ENCODE measurements around the gene FARSB. TPM values are rescaled to one million over a fixed set of nuclear protein-coding genes. Genes with fewer than 3 reads are reported as not detected.

The FARSB gene
- total and polyA plus RNA-seq, 2 experiments from 2014 or later, result 16.8 to 40.3 TPM

- Histone ChIP-seq H2AFZ (peak overlapping the region; percentile 17; the same call in 1 of the 2 replicates), H3K36me3 (ENCODE audit: low read depth) (no peaks in the 10 kb centered on the region), H3K4me2 (ENCODE audit: unreplicated experiment) (no peak overlapping the region), H3K9me3 (ENCODE audit: low read depth) (no peaks in the 10 kb centered on the region), H3K27me3 (replicated peaks; ENCODE audit: insufficient read depth) (no peaks in the 10 kb centered on the region), H3K27ac (no peak overlapping the region), H3K9me2 (ENCODE audit: insufficient read depth) (no peaks in the 10 kb centered on the region), H3K9ac (no peak overlapping the region), H3K79me2 (ENCODE audit: insufficient read depth) (no peaks in the 10 kb centered on the region), H3K4me1 (ENCODE audit: insufficient read depth) (no peaks in the 10 kb centered on the region), H4K20me1 (ENCODE audit: insufficient read depth) (no peaks in the 10 kb centered on the region), H3F3A (ENCODE audit: insufficient read depth) (no peaks in the 10 kb centered on the region), H3K4me3 (no peak overlapping the region)
- TF ChIP-seq EZH2 (IDR thresholded peaks at IDR 0.05; ENCODE audit: insufficient read depth, poor library complexity, severe bottlenecking) (no peak), EZH2phosphoT487 (IDR thresholded peaks at IDR 0.05; ENCODE audit: insufficient read depth, low read depth) (no peak)
- 34 to 36% methylated on average over 10 of the region's 10 CpGs for WGBS, 2 experiments (ENCODE audit: low coverage in 1 of 2, low lambda C conversion rate in 2 of 2, missing lambda C conversion rate in 2 of 2)
- peak; percentile 86 for DNase-seq
- in situ Hi-C loops (cut with MboI), result loop anchor here (10.0 kb wide), 1 partner anchor 214 kb away; no protein-coding TSS in a partner anchor
Observed at GRCh38 chr2:222690564-222691200, 34.8 kb upstream of the FARSB start.

- H3K4me1 ChIP-seq (ENCODE audit: insufficient read depth), result no peaks in the 10 kb centered on the region
- H3K79me2 ChIP-seq (ENCODE audit: insufficient read depth), result no peaks in the 10 kb centered on the region
- H3K27ac ChIP-seq, result no peak overlapping the region
- peak overlapping the region; percentile 56; the same call in 1 of the 2 replicates for H2AFZ ChIP-seq
- 11 to 14% methylated on average over 2 of the region's 2 CpGs for WGBS, 2 experiments (ENCODE audit: low coverage in 1 of 2, low lambda C conversion rate in 2 of 2, missing lambda C conversion rate in 2 of 2)
- no peaks in the 10 kb centered on the region for H3K27me3 ChIP-seq (replicated peaks; ENCODE audit: insufficient read depth)
- H3K4me3 ChIP-seq, result no peak overlapping the region
- H3K36me3 ChIP-seq (ENCODE audit: low read depth), result no peaks in the 10 kb centered on the region
- no peaks in the 10 kb centered on the region for H3F3A ChIP-seq (ENCODE audit: insufficient read depth)
- no peak overlapping the region for H3K4me2 ChIP-seq (ENCODE audit: unreplicated experiment)
- no peaks in the 10 kb centered on the region for H3K9me3 ChIP-seq (ENCODE audit: low read depth)
- in situ Hi-C loops (cut with MboI), result no loop called here
- TF ChIP-seq EZH2 (IDR thresholded peaks at IDR 0.05; ENCODE audit: insufficient read depth, poor library complexity, severe bottlenecking) (no peak), EZH2phosphoT487 (IDR thresholded peaks at IDR 0.05; ENCODE audit: insufficient read depth, low read depth) (no peak)
- no peaks in the 10 kb centered on the region for H3K9me2 ChIP-seq (ENCODE audit: insufficient read depth)
- no peak overlapping the region for H3K9ac ChIP-seq
- H4K20me1 ChIP-seq (ENCODE audit: insufficient read depth), result no peaks in the 10 kb centered on the region
- DNase-seq, result no peak
Observed at GRCh38 chr2:222689322-222689721, 33.4 kb upstream of the FARSB start.

GRCh38 chr2:222688917-222689316, 33.0 kb upstream of the FARSB start:
- Histone ChIP-seq H3K36me3 (ENCODE audit: low read depth) (no peaks in the 10 kb centered on the region), H3K9me3 (ENCODE audit: low read depth) (no peaks in the 10 kb centered on the region), H3F3A (ENCODE audit: insufficient read depth) (no peaks in the 10 kb centered on the region), H3K4me3 (no peak overlapping the region), H3K27me3 (replicated peaks; ENCODE audit: insufficient read depth) (no peaks in the 10 kb centered on the region), H3K79me2 (ENCODE audit: insufficient read depth) (no peaks in the 10 kb centered on the region), H4K20me1 (ENCODE audit: insufficient read depth) (no peaks in the 10 kb centered on the region), H2AFZ (peak overlapping the region; percentile 56), H3K9me2 (ENCODE audit: insufficient read depth) (no peaks in the 10 kb centered on the region), H3K9ac (no peak overlapping the region), H3K27ac (no peak overlapping the region), H3K4me2 (ENCODE audit: unreplicated experiment) (no peak overlapping the region), H3K4me1 (ENCODE audit: insufficient read depth) (no peaks in the 10 kb centered on the region)
- 16 to 26% methylated on average over 2 of the region's 2 CpGs for WGBS, 2 experiments (ENCODE audit: low coverage in 1 of 2, low lambda C conversion rate in 2 of 2, missing lambda C conversion rate in 2 of 2)
- in situ Hi-C loops (cut with MboI), result no loop called here
- TF ChIP-seq EZH2 (IDR thresholded peaks at IDR 0.05; ENCODE audit: insufficient read depth, poor library complexity, severe bottlenecking) (no peak), EZH2phosphoT487 (IDR thresholded peaks at IDR 0.05; ENCODE audit: insufficient read depth, low read depth) (no peak)
- peak; percentile 46 for DNase-seq

GRCh38 chr2:222686086-222686750, 30.3 kb upstream of the FARSB start:
- H3K9ac ChIP-seq, result no peak overlapping the region
- H3K79me2 ChIP-seq (ENCODE audit: insufficient read depth), result no peaks in the 10 kb centered on the region
- H3K27me3 ChIP-seq (replicated peaks; ENCODE audit: insufficient read depth), result no peaks in the 10 kb centered on the region; the same call in 1 of the 2 replicates
- H4K20me1 ChIP-seq (ENCODE audit: insufficient read depth), result no peaks in the 10 kb centered on the region
- no peaks in the 10 kb centered on the region for H3K9me3 ChIP-seq (ENCODE audit: low read depth)
- no peak overlapping the region for H3K4me3 ChIP-seq
- H3K4me1 ChIP-seq (ENCODE audit: insufficient read depth), result no peaks in the 10 kb centered on the region
- H3F3A ChIP-seq (ENCODE audit: insufficient read depth), result no peaks in the 10 kb centered on the region
- H3K36me3 ChIP-seq (ENCODE audit: low read depth), result no peaks in the 10 kb centered on the region
- no peak for TF ChIP-seq EZH2 (IDR thresholded peaks at IDR 0.05; ENCODE audit: insufficient read depth, poor library complexity, severe bottlenecking)
- TF ChIP-seq EZH2phosphoT487 (IDR thresholded peaks at IDR 0.05; ENCODE audit: insufficient read depth, low read depth), result no peak
- no peak for DNase-seq
- no peak overlapping the region for H3K27ac ChIP-seq
- 79 to 81% methylated on average over 5 of the region's 5 CpGs for WGBS, 2 experiments (ENCODE audit: low coverage in 1 of 2, low lambda C conversion rate in 2 of 2, missing lambda C conversion rate in 2 of 2)
- no peak overlapping the region for H3K4me2 ChIP-seq (ENCODE audit: unreplicated experiment)
- in situ Hi-C loops (cut with MboI), result no loop called here
- no peak overlapping the region for H2AFZ ChIP-seq
- no peaks in the 10 kb centered on the region for H3K9me2 ChIP-seq (ENCODE audit: insufficient read depth)
